HG02610 (cell line): ENCODE measurements around the gene PIGR.
A peak's percentile ranks its signal among the peaks of the same experiment; 100 is the strongest.
"Not testable (repeated sequence)": the region's sequence is repeated elsewhere in the genome, so short reads cannot be mapped to it uniquely, and the experiment has no call there.

Experiments used
- ATAC-seq: cut with Tn5 transposase; IDR thresholded peaks from one replicate; pipeline ENCODE4 v1.9.1; 2021; ENCODE audit warnings: mild to moderate bottlenecking, moderate library complexity; ENCODE audit not compliant: unreplicated experiment

Gene PIGR

DNA sequence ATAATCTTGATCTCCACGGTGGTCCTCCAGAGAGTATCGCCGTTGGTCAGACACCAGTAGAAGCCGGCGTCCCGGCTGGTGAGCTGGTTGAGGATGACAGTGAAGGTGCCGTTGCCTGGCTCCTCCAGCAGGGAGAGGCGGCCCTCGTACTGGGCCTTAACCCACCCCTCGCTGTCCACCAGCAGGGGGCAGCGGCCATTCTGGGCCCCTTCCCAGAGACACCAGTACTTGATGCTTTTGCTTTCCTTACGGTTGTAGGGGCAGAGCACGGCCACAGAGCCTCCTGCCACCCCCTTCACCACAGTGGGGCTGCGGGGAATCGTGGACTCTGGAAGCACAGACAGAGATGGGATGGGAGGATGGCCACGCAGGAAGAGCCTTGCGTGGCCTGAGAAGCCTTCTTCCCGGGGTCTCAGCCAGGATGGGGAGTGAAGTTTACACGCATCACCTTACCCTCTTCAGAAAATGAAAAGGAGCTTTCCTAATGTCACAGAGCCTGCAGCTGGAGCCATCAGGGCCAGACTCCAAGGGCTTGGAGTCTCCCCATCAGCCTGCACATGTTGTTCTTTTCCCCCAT lies 10.7 kb downstream of the PIGR start:
- no peak for ATAC-seq

DNA sequence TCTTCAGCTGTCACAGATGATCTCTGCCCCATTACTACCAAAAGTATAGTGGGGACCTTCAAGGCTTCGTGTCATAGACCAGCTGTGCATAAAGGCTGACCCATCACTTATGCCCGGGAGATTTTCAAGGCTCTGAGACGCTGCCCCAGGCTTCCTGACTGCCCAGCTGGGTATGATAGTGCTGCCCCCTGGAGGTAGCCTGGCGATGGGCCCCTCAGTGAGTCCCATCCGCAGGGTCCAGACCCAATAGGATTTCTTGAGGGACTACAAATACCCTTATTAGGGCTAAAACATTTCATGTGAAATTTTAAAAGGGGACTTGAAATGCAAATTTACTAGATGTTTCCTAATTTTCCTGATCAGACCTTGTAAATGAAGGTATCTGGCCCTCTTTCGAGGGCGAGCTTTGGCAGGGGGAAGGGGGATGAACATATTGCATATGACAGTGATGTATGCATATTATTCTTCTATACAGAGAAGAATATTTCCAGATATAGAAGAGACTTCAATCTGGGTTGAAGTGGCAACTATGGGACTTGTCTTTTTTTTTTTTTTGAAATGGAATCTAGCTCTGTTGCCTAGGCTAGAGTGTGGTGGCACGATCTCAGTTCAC lies 12.8 kb downstream of the PIGR start:
- no peak for ATAC-seq

DNA sequence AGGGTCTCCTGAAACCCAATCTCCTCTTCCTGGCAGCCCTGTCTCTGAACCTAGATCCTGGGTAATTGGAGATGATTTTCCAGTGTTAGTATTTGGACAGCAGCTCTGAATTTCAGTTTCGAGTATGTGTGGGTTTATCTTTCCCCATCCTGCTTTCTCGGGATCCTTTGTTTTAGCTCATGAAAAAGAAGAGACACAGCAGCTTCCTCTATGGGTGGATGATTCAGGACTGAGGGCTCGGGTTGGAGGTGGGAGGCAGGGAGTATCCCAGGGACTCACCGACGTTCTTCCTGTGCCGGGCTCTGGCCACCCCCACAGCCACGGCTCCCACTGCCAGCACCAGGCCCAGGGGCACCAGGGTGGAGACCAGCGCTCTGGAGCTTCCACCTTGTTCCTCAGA lies 14.1 kb downstream of the PIGR start:
- no peak for ATAC-seq

DNA sequence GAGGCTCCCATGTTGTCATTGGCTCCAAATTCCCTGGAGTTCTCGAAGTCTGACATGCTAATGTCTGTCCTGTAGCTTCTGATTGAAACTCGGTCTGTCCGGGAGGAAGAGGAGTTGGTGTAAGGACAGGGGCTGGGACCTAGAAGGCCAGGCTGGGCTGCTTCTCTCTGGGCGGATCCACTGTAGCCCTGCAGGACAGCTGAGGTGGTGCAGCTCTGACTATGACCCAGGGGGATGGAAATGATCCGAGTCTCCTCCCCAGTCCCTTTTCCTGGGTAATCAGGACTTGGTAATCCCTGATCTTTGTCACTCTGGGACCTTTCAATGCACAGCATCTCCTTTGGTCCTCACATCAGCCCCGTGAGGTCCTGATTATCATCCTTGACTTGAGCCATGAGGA lies 14.6 kb downstream of the PIGR start:
- ATAC-seq, result no peak

DNA sequence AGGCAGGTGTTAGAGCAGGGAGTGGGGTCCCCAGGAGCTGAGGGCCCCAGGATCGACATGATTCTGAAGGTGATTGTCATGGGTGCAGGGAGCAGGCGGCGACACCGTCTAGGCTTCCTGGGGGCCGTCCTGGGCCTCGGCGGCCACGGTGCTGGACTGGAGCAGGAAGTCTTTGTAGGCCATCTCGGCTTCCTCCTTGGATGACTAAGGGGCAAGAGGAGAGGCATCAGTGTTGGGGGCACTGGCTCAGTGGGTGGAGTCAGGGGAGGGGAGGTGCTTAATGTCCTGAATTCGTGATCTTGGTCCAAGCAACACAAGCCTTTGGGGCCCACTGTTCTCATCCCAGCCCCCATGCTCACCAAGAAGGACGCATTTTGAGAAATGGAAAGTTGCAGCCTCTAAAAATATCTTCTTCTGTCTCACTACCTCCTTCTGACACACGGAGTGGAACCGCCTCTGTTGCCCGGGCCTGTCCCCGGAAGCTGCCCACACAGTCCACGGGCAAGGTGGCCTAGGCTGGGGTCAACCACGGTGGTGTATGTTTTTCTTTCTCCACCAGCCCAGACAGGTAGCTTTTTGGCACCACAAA lies 16.0 kb downstream of the PIGR start:
- peak; percentile 79 for ATAC-seq

DNA sequence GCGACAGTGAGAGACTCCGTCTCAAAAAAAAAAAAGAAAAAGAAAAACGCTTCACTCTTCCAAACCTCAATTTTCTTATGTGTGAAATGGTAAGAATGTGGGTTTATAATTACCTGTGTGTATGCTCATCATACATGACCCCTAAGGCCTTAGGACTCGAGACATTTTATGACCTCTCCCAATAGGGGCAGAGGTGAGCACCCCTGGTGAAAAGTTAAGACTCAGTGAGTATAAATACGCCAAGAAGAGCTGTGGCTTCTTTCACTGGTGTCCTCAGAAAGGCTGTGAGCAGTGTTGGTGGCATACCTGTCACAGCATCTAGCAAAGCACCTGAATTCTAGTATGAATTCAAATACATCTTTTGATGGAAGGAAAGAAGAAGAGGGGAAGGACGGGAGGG lies 16.7 kb downstream of the PIGR start:
- no peak for ATAC-seq

DNA sequence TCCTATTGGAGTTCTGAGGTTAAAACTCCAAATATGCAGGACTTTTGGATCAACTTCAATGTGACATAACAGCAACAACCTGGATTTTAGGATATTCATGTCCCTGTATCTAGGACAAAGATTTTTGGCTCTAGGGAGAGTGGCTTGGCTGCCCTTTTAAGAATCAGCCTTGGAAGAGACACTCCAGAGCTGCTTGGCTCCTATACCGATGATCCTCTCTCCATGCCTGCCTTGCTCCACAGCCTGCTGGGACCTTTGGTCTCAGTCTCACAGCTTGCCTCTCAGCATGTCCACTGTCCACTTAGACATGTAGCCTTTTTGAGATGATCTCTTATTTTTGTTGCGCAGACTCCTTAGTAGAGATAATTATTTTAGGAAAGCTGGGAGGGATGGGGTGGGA lies 20.0 kb downstream of the PIGR start:
- ATAC-seq, result no peak

DNA sequence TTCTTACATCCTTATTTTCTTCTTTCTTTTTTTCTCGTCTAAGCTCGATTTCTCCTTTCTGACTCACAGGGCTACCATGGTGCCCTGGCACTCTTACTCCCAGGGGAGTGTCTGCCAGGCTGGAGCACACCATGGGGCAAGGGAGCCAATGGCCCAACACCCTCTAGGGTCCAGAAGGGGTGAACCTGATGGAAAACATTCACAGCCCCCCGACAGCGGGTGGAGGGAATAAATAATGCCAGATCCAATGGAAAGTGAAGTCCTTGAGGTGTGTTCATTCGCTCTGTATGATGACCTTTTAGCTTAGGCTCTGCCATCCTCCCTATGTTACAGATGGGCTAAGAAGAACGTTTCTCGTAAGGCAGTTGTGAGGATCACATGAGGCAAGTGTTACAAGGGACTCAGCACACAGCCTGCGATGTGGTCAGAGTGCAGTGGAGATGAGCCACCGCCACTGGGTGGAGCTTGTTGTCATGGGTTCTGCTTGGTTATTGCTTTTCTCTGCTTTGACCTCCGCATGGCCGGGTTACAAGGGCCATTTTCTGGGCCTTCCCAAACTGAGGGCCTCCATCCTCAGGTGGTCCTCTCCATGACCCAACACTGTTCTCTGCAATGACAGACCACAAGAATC lies 21.0 kb downstream of the PIGR start:
- peak; percentile 49 for ATAC-seq

DNA sequence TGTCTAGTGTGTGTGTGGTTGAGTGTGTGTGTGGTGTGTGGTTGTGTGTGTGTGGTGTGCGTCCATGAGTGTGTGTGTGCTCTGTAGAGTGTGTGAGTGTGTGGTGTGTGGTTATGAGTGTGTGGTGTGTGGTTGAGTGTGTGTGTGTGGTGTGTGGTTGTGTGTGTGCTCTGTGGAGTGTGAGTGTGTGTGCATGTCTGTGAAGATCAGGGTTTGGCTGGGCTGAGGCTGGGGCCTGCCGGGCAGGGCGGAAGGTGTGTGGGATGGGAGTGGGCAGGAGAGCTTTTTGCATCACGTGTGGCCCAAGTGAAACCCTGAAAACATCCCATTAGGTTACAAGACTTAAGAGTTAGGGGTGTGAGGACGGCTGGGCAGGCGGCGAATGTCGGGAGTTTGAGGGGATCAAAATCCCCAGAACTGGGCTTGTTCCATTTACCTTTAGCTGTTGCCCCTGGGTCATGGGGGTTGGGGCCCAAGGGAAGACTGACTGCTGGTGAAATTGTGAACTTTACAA lies 21.6 kb downstream of the PIGR start:
- ATAC-seq, result peak; percentile 26

DNA sequence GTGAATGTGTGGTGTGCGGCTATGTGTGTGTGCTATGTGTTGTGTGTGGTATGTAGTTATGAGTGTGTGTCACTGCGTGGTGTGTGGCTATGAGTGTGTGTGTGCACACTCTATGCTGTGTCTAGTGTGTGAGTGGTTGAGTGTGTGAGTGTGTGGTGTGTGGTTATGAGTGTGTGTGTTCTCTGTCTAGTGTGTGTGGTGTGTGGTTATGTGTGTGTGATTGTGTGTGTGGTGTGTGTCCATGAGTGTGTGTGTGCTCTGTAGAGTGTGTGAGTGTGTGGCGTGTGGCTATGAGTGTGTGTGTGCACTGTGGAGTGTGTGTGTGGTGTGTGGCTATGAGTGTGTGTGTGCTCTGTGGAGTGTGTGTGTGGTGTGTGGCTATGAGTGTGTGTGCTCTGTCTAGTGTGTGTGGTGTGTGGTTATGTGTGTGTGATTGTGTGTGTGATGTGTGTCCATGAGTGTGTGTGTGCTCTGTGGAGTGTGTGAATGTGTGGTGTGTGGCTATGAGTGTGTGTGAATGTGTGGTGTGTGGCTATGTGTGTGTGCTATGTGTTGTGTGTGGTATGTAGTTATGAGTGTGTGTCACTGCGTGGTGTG lies 22.2 kb downstream of the PIGR start:
- ATAC-seq, result not testable (repeated sequence)

DNA sequence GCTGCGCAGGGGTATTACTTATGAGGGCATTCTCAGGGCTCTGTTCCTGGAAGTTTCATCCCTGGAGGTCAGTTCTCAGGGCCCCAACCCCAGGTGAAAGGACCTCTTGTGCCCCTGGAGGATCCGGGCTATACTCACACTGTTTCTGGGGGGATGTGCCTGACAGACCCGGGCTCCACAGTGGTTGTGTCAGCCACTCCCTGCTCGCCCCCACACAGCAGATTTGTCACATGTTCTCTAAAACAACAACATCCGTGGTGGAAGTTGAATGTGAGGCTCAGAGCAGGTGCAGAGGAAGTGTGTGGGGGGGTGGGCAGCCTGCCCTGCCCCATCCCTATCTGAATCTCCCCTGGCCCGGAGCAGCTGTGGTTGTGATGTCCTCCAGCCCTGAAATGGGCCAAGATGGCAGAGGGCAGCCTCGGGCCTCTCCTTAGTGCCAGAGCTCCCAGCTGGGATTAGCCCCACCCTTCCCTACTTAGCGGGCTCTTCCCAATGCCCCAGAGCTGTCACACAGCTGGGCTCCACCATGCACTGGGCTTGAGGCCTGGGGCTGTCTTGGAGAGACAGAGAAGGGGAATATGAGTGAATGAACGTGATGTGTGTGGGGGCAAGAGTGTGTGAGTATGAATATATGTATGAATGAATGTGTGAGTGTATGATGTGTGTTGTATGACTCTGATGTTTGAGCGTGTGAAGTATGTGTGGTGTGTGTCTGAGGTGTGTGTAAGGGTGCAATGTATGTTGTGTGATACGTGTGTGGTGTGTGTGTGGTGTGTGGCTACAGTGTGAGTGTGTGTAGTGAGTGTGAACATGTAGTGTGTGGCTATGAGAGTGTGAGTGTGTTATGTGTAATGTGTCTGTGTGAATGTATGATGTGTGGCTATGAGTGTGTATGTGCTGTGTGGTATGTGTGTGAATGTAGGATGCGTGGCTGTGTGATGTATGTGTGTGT lies 23.0 kb downstream of the PIGR start:
- peak; percentile 45 for ATAC-seq

DNA sequence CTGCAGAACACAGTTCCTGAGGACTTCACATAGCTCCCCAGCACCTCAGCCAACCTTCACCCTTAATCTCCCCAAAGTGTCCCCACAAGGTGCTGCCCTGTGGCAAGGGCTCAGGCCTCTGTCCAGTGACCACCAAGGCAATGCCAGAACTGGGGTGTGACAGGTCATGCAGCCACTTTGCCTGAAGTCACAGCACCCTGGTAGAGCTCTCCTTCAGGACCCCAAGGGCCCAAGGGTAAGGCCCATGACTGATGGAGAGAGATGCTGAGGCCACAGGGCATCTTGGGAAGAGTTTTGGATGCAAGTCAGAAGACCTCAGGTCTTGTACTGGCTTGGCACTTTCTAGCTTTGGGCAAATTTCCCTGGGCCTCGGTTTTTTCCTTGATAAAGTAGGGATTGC lies 23.7 kb downstream of the PIGR start:
- no peak for ATAC-seq

DNA sequence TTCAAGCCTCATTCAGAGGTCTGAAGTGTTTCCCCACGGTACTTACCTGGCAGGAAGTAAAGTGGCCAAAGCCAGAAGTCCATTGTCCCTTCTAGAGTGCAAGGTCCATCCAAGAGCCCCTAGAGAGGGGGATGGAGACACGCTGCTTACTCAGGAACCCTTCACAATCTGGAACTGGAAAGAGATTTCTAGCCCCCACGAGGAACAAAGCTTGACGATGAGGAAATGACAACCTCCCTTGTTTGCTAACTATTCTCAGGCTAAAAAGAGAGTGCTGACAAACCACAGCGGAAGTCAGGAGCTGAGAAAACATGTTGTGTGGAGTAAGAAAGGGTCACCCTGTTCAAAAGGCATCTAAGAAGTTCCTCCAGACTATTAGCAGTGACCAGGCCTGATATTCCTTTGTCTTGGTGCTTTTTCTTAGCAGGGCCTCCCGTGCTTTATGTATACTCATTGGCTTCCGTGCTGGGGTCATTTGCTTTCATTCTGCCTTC lies 24.4 kb downstream of the PIGR start, which contains the start of gene FCMR:
Gene FCMR (minus strand): TSS at position 170 of the 494 bp plus-strand sequence. CDS start 87 bp downstream, at position 83.
- no peak for ATAC-seq

DNA sequence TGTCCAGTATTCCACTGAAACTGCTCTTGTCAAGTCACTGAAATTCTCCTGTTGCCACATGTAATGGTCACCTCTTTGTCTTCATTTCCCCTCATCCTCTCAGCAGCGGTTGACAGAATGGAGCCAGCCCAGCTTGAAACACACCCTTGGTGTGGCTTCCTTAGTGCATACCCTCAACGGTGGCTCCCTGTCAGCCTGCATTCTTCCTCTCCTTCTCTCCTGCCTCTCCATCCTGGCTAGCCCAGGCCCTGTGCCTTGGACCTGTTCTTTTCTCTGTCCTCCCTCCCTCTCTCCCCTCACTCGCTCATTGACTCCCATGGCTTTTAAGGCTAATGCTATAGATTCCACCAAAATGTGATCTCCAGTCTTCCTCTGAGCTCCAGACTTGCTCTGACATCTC lies 28.2 kb downstream of the PIGR start:
- no peak for ATAC-seq

DNA sequence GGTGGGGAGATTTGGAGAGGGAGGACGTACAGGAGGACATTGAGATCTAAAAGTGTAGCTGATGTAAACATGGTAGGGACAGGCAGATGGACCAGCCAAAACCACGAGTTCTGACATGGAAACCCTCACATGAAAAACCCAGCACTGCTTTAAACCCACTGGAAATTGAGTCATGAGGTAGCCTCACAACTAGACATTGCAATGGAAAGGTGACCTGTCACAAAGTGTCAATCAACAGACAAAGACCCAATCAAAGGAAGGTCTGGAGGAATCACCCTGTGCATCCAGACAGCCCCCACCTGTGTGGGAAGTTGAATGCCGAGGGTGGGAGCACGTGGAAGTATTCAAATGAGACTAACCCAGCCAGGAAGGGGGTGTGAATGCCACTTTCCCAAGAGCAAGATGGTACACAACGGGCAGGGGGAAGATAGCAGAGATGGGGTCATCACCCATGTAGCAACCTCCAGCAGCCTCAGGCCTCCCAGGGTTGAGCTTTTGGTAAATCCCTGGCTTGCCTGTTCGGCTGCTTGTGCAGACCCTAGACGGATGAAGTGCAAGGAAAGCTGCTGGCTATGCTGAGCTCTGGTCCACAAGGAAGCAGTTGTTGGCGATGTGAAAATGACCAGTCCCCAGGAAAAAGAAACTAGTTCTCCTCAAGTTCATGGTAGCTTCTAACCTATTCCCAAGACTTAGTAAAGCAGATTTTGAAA lies 30.1 kb downstream of the PIGR start:
- ATAC-seq, result no peak

DNA sequence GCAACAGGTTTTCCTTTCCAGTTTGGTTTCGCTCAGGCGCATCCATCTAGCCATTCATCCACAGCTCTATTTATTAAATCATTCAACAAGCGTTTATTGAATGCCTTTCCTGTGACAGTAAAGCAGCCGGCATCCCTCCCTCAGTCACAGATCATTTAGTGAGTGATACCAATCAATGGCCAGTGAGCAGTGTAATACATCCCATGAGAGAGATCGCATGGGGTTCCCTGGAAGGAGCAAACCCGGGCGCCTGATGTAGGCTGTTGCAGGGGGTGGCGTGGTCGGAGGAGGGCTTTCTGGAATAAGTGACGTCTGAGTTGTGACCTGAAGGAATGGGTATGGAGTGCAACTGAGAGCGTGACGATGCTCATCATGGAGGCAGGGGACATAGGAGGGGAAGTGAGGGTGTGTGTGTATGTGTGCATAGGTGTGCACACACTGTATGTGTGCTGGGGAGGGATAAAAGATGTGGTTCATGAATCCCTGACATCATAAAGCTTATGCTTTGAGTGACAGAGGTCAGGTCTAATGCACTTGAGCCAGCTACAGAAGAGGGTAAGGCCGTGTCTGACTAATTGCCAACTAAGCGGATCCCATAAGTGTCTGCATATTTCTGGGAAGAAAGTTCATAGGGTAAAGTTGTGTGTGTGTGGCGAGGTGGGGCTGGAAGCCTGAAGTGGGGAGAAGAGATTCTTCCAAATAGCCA lies 31.1 kb downstream of the PIGR start:
- no peak for ATAC-seq

DNA sequence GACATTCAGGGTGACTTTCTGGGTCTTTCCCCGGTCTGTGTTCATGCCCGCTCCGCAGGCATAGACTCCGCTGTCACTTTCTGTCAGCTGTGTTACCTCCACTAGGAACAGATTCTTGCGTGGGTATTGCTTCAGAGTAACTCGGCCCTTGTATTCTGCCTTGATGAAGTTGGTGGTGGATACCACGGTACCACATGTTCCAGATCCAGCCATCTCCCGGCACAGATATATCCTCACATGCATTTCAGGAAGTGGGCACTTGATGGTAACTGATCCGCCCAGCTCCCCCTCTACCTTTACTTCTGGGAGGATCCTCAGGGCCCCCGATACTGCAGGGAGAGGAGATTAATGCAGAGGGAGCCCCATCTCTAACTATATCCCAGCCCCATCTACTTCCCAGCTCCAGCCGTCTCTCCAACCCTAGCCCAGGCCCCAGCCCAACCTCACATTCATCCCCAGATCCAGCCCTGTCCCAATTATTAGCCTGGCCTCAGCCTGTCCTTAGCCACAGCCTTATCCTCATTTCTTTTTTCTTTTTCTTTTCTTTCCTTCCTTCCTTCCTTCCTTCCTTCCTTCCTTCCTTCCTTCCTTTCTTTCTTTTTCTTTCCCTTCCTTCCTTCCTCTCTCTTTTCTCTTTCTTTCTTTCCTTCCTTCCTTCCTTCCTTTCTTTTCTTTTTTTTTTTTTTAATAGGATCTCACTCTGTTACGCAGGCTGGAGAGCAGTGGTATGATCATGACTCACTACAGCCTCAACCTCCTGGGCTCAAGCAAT lies 32.3 kb downstream of the PIGR start:
- ATAC-seq, result no peak

DNA sequence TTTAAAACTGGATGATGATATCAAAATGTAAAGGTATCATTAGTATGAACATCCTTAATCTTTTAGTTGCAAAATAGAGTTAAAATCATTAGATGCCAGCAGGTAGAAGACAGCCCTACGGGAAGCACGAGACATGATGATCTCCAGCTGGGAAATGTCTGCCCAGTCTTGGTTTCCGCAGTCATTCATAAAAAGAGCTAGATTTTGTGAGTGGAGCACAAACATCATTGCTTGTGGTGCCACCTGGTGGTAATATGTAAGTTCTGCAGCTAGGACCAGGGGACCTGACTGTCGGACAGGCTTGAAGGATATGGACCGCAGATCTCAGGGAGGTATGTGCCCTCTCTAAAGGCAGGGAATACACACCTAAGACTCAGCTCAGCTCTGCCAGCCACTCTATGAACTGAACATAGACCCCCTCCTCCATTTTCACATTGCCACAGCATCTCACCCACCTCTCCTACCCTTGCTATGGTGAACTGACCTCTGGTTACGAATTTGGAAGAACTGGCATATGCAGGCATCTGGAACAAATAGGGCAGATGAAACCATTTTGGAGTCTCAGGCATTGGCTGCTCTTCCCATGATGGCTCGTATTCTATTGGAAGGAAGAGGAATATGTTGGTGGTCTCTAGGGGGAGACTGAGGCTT lies 33.7 kb downstream of the PIGR start:
- no peak for ATAC-seq
